HepG2 (cell line): ENCODE results near the gene REPIN1. TPM values are rescaled to one million over a fixed set of nuclear protein-coding genes. Genes with fewer than 3 reads are reported as not detected.

Experiments
- ATAC-seq: fragments of 200-7000 bp; cut with Tn5 transposase; 3 replicates; pipeline ENCODE4 v1.9.1; 2020; ENCODE audit warnings: mild to moderate bottlenecking, moderate library complexity
- BruUV-seq: library from RNA; stranded (reverse); fragments of 400-500 nt; replicated peaks from 2 replicates; lab custom pipeline; 2021; lab: Mats Ljungman, UMichigan
- CTCF ChIA-PET: fragments of 300-600 bp; formaldehyde crosslinking; extraction: SDS; loops from one replicate; lab custom pipeline; 2021; ENCODE audit warnings: low total read pairs, inconsistent platforms, low intra/inter-chr PET ratio; lab: Yijun Ruan, JAX
- POLR2A ChIA-PET: fragments of 350-600 bp; sonication (Branson Sonifier 250); formaldehyde crosslinking; loops from one replicate; lab custom pipeline; 2020; ENCODE audit warnings: antibody characterized with exemption, inconsistent platforms; lab: Yijun Ruan, JAX
- DNase-seq: peaks from one replicate; pipeline ENCODE4 v3.0.0-alpha.2; 2015; ENCODE audit warnings: low spot score
- FAIRE-seq: peaks from 3 replicates; lab custom pipeline; 2011; peaks lifted over from hg19 to GRCh38; lab: Jason Lieb, UNC
- H2AFZ ChIP-seq: one replicate; pipeline ENCODE4 v1.6.1; 2011; ENCODE audit warnings: low read length, inconsistent platforms
- H3K27ac ChIP-seq: fragments of 300-600 bp; 3 replicates; pipeline ENCODE4 v1.8.0; 2011; ENCODE audit warnings: mixed run types, mild to moderate bottlenecking, mixed read lengths, low read length, inconsistent platforms; ENCODE audit not compliant: insufficient read depth; ENCODE audit errors: extremely low read length
- H3K27me3 ChIP-seq, 2 experiments: fragments of 200-600 bp in 1 of 2; 2 replicates in 1 of 2; 3 replicates in 1 of 2; pipeline versions ENCODE4 v1.6.0 to v1.8.0; 2011; ENCODE audit warnings: low read length in 2 of 2, mild to moderate bottlenecking in 2 of 2, moderate library complexity in 2 of 2, inconsistent platforms in 1 of 2; ENCODE audit not compliant: insufficient read depth in 2 of 2, control insufficient read depth in 1 of 2
- H3K36me3 ChIP-seq, 2 experiments: fragments of 200-600 bp in 1 of 2; replicated peaks in 1 of 2; 2 replicates in 1 of 2; 3 replicates in 1 of 2; pipeline versions ENCODE4 v1.5.1 to v1.8.0; 2011; ENCODE audit warnings: low read length in 2 of 2, inconsistent platforms in 1 of 2; ENCODE audit not compliant: insufficient read depth in 2 of 2, control insufficient read depth in 1 of 2
- H3K4me1 ChIP-seq: 2 replicates; pipeline ENCODE4 v1.5.1; 2012; ENCODE audit warnings: low read length, inconsistent platforms; ENCODE audit not compliant: insufficient read depth
- H3K4me2 ChIP-seq: 2 replicates; pipeline ENCODE4 v1.6.0; 2011; ENCODE audit warnings: low read depth, low read length, inconsistent platforms
- H3K4me3 ChIP-seq, 3 experiments: fragments of 200-600 bp in 1 of 3; sonication (generic), shearing (Covaris generic) in 1 of 3; replicated peaks in 1 of 3; 2 replicates each; pipeline ENCODE4 v1.5.1; 2011 to 2016; ENCODE audit warnings: low read length in 3 of 3, inconsistent platforms in 2 of 3, low read depth in 2 of 3, mild to moderate bottlenecking in 2 of 3, control low read depth in 1 of 3, mixed read lengths in 1 of 3; ENCODE audit not compliant: insufficient read depth in 1 of 3
- H3K79me2 ChIP-seq: one replicate; pipeline ENCODE4 v1.6.1; 2011; ENCODE audit warnings: low read length, inconsistent platforms; ENCODE audit not compliant: insufficient read depth
- H3K9ac ChIP-seq: 2 replicates; pipeline ENCODE4 v1.6.0; 2011; ENCODE audit warnings: mild to moderate bottlenecking, low read depth, low read length, inconsistent platforms; ENCODE audit not compliant: insufficient read depth
- H3K9me3 ChIP-seq: 2 replicates; pipeline ENCODE4 v1.5.1; 2012; ENCODE audit warnings: mild to moderate bottlenecking, low read length
- H4K20me1 ChIP-seq: 2 replicates; pipeline ENCODE4 v1.6.0; 2011; ENCODE audit warnings: inconsistent platforms, mild to moderate bottlenecking, low read length, moderate library complexity; ENCODE audit not compliant: insufficient read depth
- AKNA ChIP-seq: sonication (generic); formaldehyde crosslinking; IDR thresholded peaks from 2 replicates; pipeline ENCODE4 v1.4.0; 2020; ENCODE audit warnings: missing genetic modification reagents, borderline replicate concordance
- CREBL2 ChIP-seq: sonication (generic); formaldehyde crosslinking; IDR thresholded peaks from 2 replicates; pipeline ENCODE4 v1.8.1; 2023; ENCODE audit warnings: missing genetic modification reagents, mild to moderate bottlenecking, borderline replicate concordance
- HIVEP1 ChIP-seq: sonication (generic); formaldehyde crosslinking; IDR thresholded peaks from 2 replicates; pipeline ENCODE4 v1.4.0; 2020; ENCODE audit warnings: mild to moderate bottlenecking, missing genetic modification reagents
- KDM4B ChIP-seq: sonication (generic); formaldehyde crosslinking; IDR thresholded peaks from 2 replicates; pipeline ENCODE4 v1.4.0; 2020; ENCODE audit warnings: missing genetic modification reagents
- MAFG ChIP-seq: sonication (generic); formaldehyde crosslinking; IDR thresholded peaks from 2 replicates; pipeline ENCODE4 v1.5.1; 2020; ENCODE audit warnings: mild to moderate bottlenecking, missing genetic modification reagents
- MEIS1 ChIP-seq: sonication (generic); formaldehyde crosslinking; IDR thresholded peaks from 2 replicates; pipeline ENCODE4 v1.9.0; 2021; ENCODE audit warnings: mild to moderate bottlenecking, missing genetic modification reagents, moderate library complexity, borderline replicate concordance
- PAF1 ChIP-seq: IDR thresholded peaks from 2 replicates; pipeline ENCODE4 v1.6.1; 2016; ENCODE audit warnings: missing genetic modification reagents, missing compliant biosample characterization
- PRPF4 ChIP-seq: fragments of 200-400 bp; formaldehyde crosslinking; IDR thresholded peaks from 2 replicates; pipeline ENCODE4 v1.6.1; 2016; ENCODE audit warnings: low read length, low read depth; ENCODE audit not compliant: poor library complexity, severe bottlenecking
- ZBTB1 ChIP-seq: sonication (generic); formaldehyde crosslinking; IDR thresholded peaks from 2 replicates; pipeline ENCODE4 v1.4.0; 2020; ENCODE audit warnings: missing genetic modification reagents, borderline replicate concordance
- ZNF24 ChIP-seq: fragments of 450-650 bp; IDR thresholded peaks from 2 replicates; pipeline ENCODE4 v1.6.1; 2017; ENCODE audit warnings: antibody characterized with exemption, mild to moderate bottlenecking
- ZNF496 ChIP-seq: sonication (generic); formaldehyde crosslinking; IDR thresholded peaks from 2 replicates; pipeline ENCODE4 v1.8.1; 2023; ENCODE audit warnings: mild to moderate bottlenecking, moderate library complexity, missing genetic modification reagents; ENCODE audit not compliant: insufficient replicate concordance
- ZNF550 ChIP-seq: sonication (generic); formaldehyde crosslinking; IDR thresholded peaks from 2 replicates; pipeline ENCODE4 v1.4.0; 2020; ENCODE audit warnings: mild to moderate bottlenecking, missing genetic modification reagents, borderline replicate concordance
- ZNF564 ChIP-seq: sonication (generic); formaldehyde crosslinking; IDR thresholded peaks from 2 replicates; pipeline ENCODE4 v1.8.1; 2023; ENCODE audit warnings: mild to moderate bottlenecking, missing genetic modification reagents
- ZNF572 ChIP-seq: sonication (generic); formaldehyde crosslinking; IDR thresholded peaks from 2 replicates; pipeline ENCODE4 v1.5.1; 2020; ENCODE audit warnings: mild to moderate bottlenecking, missing genetic modification reagents
- ZNF597 ChIP-seq: sonication (generic); formaldehyde crosslinking; IDR thresholded peaks from 2 replicates; pipeline ENCODE4 v1.5.0; 2020; ENCODE audit warnings: missing genetic modification reagents
- ZNF615 ChIP-seq: sonication (generic); formaldehyde crosslinking; IDR thresholded peaks from 2 replicates; pipeline ENCODE4 v1.5.0; 2020; ENCODE audit warnings: mild to moderate bottlenecking, missing genetic modification reagents, borderline replicate concordance
- WGBS: methylation state at CpG from one replicate; pipeline ENCODE4 v1.1.6; 2017; ENCODE audit warnings: low lambda C conversion rate; 5-methylcytosine and 5-hydroxymethylcytosine counted together
- in situ Hi-C: cut with HindIII; loops from 2 replicates; pipeline ENCODE4 v1.10.0; 2017; ENCODE audit warnings: low pct_unique_long_range_greater_than_20kb; ENCODE audit not compliant: extremely low pct_ligation_motif_present
- intact Hi-C: fragments of 100-400 bp; cut with micrococcal nuclease; formaldehyde crosslinking; loops from one replicate; pipeline ENCODE4 v1.10.0; 2022; ENCODE audit not compliant: unreplicated experiment
- polyA plus RNA-seq, 8 experiments: library from polyadenylated mRNA; depleted of rRNA in 3 of 8; stranded (reverse) in 7 of 8; unstranded in 1 of 8; fragments of >200 nt; fragmentation: Illumina TruSeq in 4 of 8; extraction: Trizol in 4 of 8; gene quantifications; 2 replicates each; pipeline versions ENCODE4 v1.2.1 to v1.2.3, GENCODE V29; 2011 to 2016; ENCODE audit warnings: low read depth in 4 of 8, missing spikeins in 1 of 8, mixed read lengths in 1 of 8; ENCODE audit not compliant: insufficient read depth in 1 of 8
- total RNA-seq, 5 experiments: library from RNA; depleted of rRNA; stranded (reverse); fragments of >200 nt; fragmentation: Illumina TruSeq; extraction: Trizol; gene quantifications; 2 replicates each; pipeline ENCODE4 v1.2.3, GENCODE V29; 2016; ENCODE audit warnings: low read depth in 1 of 5

The REPIN1 gene
- total and polyA plus RNA-seq, 2 of the 13 experiments (the other 11 are each of a cell fraction or from before 2014, with no cell fraction given) = 69.9 to 108 TPM

GRCh38 chr7:150383710-150384397 is 15.2 kb downstream of the REPIN1 start:
- in situ Hi-C loops (no loop called here), intact Hi-C loops (loop anchor here (1.0 kb wide), 1 partner anchor 29 kb away; no protein-coding TSS in a partner anchor)
- ATAC-seq (peak; percentile 81), DNase-seq (peak; percentile 98), FAIRE-seq (peak; percentile 98)
- peaks cover 3% of the 10 kb centered on the region; the same call in 1 of the 2 replicates for H4K20me1 ChIP-seq
- H3K27ac ChIP-seq = peak overlapping the region; percentile 94
- peak overlapping the region; percentile 84 for H3K9ac ChIP-seq
- no peaks in the 10 kb centered on the region for H3K27me3 ChIP-seq
- BruUV-seq = no TSS peak
- peaks cover 47% of the 10 kb centered on the region for H3K79me2 ChIP-seq
- H3K4me2 ChIP-seq = peak overlapping the region; percentile 88
- ChIA-PET CTCF (no interaction called here), POLR2A (interaction anchor here (0.8 to 8.7 kb wide), 13 partner anchors 9 to 61 kb away, joined by 3 to 181 read pairs (median 7); partner anchors contain the start of genes ACTR3C, LRRC61, RARRES2 and REPIN1)
- H3K36me3 ChIP-seq = no peaks in the 10 kb centered on the region
- 28% methylated on average over 11 of the region's 22 CpGs for WGBS
- peak overlapping the region; percentile 22 to 65 (median 40); a peak in 5 of 6 replicates for H3K4me3 ChIP-seq
- no peaks in the 10 kb centered on the region for H3K9me3 ChIP-seq
- H2AFZ ChIP-seq = no peak overlapping the region
- peaks cover 85% of the 10 kb centered on the region for H3K4me1 ChIP-seq
- TF ChIP-seq AKNA (CRISPR knock-in tag) = 0 out of 2 replicates have a peak, but pooled peaks have one; percentile 31
- no peak; the same call in 1 of the 2 replicates for TF ChIP-seq MEIS1
- TF ChIP-seq MAFG (CRISPR knock-in tag) = no peak
- TF ChIP-seq ZBTB1 (CRISPR knock-in tag) = no peak
- TF ChIP-seq ZNF550 (CRISPR knock-in tag) = no peak
- peak; percentile 49; the same call in 1 of the 2 replicates for TF ChIP-seq ZNF615 (CRISPR knock-in tag)
- no peak for TF ChIP-seq ZNF572 (CRISPR knock-in tag)
- peak; percentile 27; the same call in 1 of the 2 replicates for TF ChIP-seq ZNF564
- peak; percentile 78 for TF ChIP-seq PRPF4
- no peak for TF ChIP-seq CREBL2
- 0 out of 2 replicates have a peak, but pooled peaks have one; percentile 7 for TF ChIP-seq KDM4B
- TF ChIP-seq ZNF24 = no peak
- no peak for TF ChIP-seq PAF1 (CRISPR knock-in tag)
- peak; percentile 54; the same call in 1 of the 2 replicates for TF ChIP-seq HIVEP1
- TF ChIP-seq ZNF597 (CRISPR knock-in tag) = no peak
- TF ChIP-seq ZNF496 (CRISPR knock-in tag) = no peak
